DMS79 (cell line): Measurements from ENCODE around the gene CTSS.
A peak's percentile ranks its signal among the peaks of the same experiment; 100 is the strongest.

Source experiments
- DNase-seq: peaks from one replicate; lab custom pipeline; 2025; lab: John Stamatoyannopoulos, UW

The CTSS gene

DNA sequence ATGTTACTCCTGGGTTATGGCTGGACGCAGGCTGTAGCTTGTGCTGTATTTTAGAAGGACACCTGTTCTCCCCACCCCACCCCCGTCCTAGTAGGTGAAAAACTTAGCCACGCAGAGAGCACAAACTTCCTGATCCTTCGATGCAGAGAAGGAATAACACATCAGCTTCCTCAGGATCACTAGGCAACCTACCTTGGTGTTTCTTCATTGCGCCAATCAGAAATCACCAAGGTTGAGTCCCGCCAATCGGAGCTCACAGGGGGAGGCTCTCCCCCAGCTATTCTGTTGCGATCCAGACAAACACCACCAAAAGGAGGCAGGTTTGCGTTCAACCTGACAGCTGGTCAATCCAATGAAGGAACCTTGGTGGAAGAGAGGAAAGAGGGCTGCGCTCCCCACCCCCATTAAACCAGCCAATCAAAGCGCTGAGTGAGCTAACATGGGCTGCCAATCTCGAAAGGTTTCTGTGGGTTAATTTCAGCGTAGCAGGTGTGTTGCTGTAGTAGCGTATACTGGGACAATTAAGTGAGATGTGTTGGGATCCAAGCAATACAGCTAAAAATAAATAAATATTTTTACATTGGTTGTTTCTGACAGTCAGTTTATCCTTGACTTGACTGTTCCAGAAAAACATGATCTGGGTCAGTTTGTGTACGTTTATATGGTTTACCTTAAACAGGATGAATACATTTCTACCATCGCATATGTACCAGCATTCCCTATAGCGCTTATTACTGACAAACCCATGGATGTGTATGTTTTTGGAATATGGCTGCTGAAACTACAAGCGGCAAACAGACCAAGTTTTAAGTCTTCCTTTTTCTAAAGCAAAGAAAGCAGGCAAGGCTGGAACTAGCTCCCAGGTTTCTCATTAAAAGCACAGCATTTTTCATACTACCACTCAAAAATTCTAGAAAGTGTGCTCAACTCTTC is 68.3 kb downstream of the CTSS start, which contains the start of gene GOLPH3L:
Gene GOLPH3L (minus strand): TSS at position 160 of the 933 bp plus-strand sequence. CDS start 2,316 bp downstream, outside the sequence.
- peak; percentile 99 for DNase-seq

DNA sequence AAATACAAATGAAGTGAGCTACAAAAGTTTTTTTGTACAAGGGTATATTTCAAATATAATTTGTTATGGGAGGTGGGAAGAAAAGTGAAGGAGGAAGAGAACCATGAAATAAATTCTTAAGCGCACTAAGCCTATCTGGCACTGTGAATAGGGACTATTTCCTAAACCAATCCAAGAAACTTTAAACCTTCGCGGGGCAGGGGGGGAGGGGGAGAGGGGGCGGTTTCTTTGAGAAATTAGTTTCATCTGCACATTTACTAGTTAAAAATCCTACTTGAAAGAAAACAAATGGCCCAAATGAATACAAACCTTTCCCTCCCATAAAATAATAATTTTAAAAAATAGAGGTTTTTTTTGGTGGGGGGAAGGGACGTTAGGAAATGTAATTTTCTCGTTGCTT is 69.0 kb downstream of the CTSS start:
- no peak for DNase-seq

GRCh38 chr1:150696162-150696561 is 69.4 kb downstream of the CTSS start:
- no peak for DNase-seq

- no peak for DNase-seq
These were observed 70.0 kb downstream of the CTSS start for GRCh38 chr1:150695561-150695960.

DNA sequence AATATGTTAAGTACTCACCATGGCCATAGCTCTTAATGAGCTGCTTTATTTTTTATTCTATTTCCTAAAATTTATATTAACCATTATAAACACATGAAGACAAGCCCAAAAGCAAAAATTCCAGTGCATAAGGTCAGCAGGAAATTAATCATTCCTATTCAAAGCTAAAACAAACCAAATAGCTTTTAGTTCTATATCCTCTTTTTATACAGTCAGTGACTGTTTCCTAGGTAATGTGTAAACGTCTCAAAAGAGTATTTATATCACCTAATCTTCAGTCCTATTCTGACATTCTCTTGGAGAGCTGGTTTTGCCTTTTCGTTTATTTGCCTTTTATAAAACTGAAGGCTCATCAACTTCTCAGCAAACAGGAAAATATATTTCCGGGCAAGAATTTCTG is 72.9 kb downstream of the CTSS start:
- DNase-seq, result no peak

GRCh38 chr1:150688763-150689162 is 76.8 kb downstream of the CTSS start:
- DNase-seq, result no peak

DNA sequence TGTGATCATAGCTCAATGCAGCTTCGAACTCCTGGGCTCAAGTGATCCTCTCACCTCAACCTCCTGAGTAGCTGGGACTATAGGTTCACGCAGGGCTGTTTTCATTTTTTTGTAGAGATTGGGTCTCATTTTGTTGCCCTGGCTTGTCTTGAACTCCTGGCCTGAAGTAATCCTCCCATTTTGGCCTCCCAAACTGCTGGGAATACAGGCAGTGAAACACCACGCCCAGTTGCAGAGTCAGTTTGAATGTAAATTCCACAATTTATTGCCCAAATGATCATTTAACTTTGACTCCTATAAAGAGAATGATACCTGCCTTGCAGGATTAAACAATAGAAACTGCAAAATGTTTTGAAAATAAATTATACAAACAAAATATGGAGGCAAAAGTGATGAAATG is 79.3 kb downstream of the CTSS start:
- DNase-seq, result no peak

GRCh38 chr1:150683914-150684313 is 81.7 kb downstream of the CTSS start:
- DNase-seq, result no peak
